HepG2 (cell line): ENCODE measurements around the gene USP5. TPM values are rescaled to one million over a fixed set of nuclear protein-coding genes. Genes with fewer than 3 reads are reported as not detected.

Experiments used
- ARID2 ChIP-seq: sonication (generic); formaldehyde crosslinking; IDR thresholded peaks from 2 replicates; pipeline ENCODE4 v1.8.1; 2022; ENCODE audit warnings: mild to moderate bottlenecking, missing genetic modification reagents, borderline replicate concordance
- FOXC1 ChIP-seq: sonication (generic); formaldehyde crosslinking; IDR thresholded peaks from 2 replicates; pipeline ENCODE4 v1.8.0; 2022; ENCODE audit warnings: mild to moderate bottlenecking, missing genetic modification reagents, borderline replicate concordance
- GZF1 ChIP-seq: sonication (generic); formaldehyde crosslinking; IDR thresholded peaks from 2 replicates; pipeline ENCODE4 v1.5.1; 2020; ENCODE audit warnings: mild to moderate bottlenecking, missing genetic modification reagents
- MBNL3 ChIP-seq: fragments of 250-450 bp; sonication (Bioruptor Pico); conservative IDR thresholded peaks from 2 replicates; pipeline ENCODE4 v1.8.0; 2022; ENCODE audit warnings: mild to moderate bottlenecking, inconsistent platforms
- PAXIP1 ChIP-seq: sonication (generic); formaldehyde crosslinking; conservative IDR thresholded peaks from 2 replicates; pipeline ENCODE4 v1.4.0; 2020; ENCODE audit warnings: mild to moderate bottlenecking, missing genetic modification reagents, moderate library complexity
- RARA ChIP-seq: IDR thresholded peaks from 2 replicates; pipeline ENCODE4 v1.6.1; 2016; ENCODE audit warnings: missing genetic modification reagents, missing compliant biosample characterization
- SMYD3 ChIP-seq: sonication (generic); formaldehyde crosslinking; IDR thresholded peaks from 2 replicates; pipeline ENCODE4 v1.8.1; 2023; ENCODE audit warnings: mild to moderate bottlenecking, missing genetic modification reagents
- TEAD2 ChIP-seq: sonication (generic); formaldehyde crosslinking; IDR thresholded peaks from 2 replicates; pipeline ENCODE4 v1.9.0; 2021; ENCODE audit warnings: missing genetic modification reagents
- U2AF1 ChIP-seq: fragments of 200-400 bp; formaldehyde crosslinking; optimal IDR thresholded peaks from 2 replicates; pipeline ENCODE3; 2017; ENCODE audit warnings: mild to moderate bottlenecking, low read depth, low read length
- ZFP36L1 ChIP-seq: sonication (generic); formaldehyde crosslinking; IDR thresholded peaks from 2 replicates; pipeline ENCODE4 v1.8.0; 2022; ENCODE audit warnings: mild to moderate bottlenecking, missing genetic modification reagents, moderate library complexity
- ZNF10 ChIP-seq: sonication (generic); formaldehyde crosslinking; IDR thresholded peaks from 2 replicates; pipeline ENCODE4 v1.4.0; 2020; ENCODE audit warnings: mild to moderate bottlenecking, low read depth, missing genetic modification reagents, borderline replicate concordance
- ZNF292 ChIP-seq: sonication (generic); formaldehyde crosslinking; IDR thresholded peaks from 2 replicates; pipeline ENCODE4 v1.8.1; 2022; ENCODE audit warnings: mild to moderate bottlenecking, low read depth, missing genetic modification reagents, borderline replicate concordance
- ZNF496 ChIP-seq: sonication (generic); formaldehyde crosslinking; IDR thresholded peaks from 2 replicates; pipeline ENCODE4 v1.8.1; 2023; ENCODE audit warnings: mild to moderate bottlenecking, moderate library complexity, missing genetic modification reagents; ENCODE audit not compliant: insufficient replicate concordance
- ZNF580 ChIP-seq: IDR thresholded peaks from 2 replicates; pipeline ENCODE4 v1.6.1; 2016; ENCODE audit warnings: low read depth, borderline replicate concordance
- ZNF616 ChIP-seq: sonication (generic); formaldehyde crosslinking; IDR thresholded peaks from 2 replicates; pipeline ENCODE4 v1.5.0; 2020; ENCODE audit warnings: low read depth, mild to moderate bottlenecking, missing genetic modification reagents
- ZNF629 ChIP-seq: sonication (generic); formaldehyde crosslinking; conservative IDR thresholded peaks from 2 replicates; pipeline ENCODE4 v1.5.0; 2020; ENCODE audit warnings: missing genetic modification reagents
- ZNF670 ChIP-seq: sonication (generic); formaldehyde crosslinking; IDR thresholded peaks from 2 replicates; pipeline ENCODE4 v1.8.0; 2022; ENCODE audit warnings: mild to moderate bottlenecking, missing genetic modification reagents, borderline replicate concordance
- ZNF720 ChIP-seq: sonication (generic); formaldehyde crosslinking; IDR thresholded peaks from 2 replicates; pipeline ENCODE4 v1.4.0; 2020; ENCODE audit warnings: missing genetic modification reagents
- ZNF746 ChIP-seq: sonication (generic); formaldehyde crosslinking; IDR thresholded peaks from 2 replicates; pipeline ENCODE4 v1.8.0; 2022; ENCODE audit warnings: mild to moderate bottlenecking, missing genetic modification reagents
- ZNF883 ChIP-seq: sonication (generic); formaldehyde crosslinking; IDR thresholded peaks from 2 replicates; pipeline ENCODE4 v1.5.1; 2020; ENCODE audit warnings: mild to moderate bottlenecking, missing genetic modification reagents; ENCODE audit errors: not compliant biosample characterization
- ZSCAN5A ChIP-seq: sonication (generic); formaldehyde crosslinking; IDR thresholded peaks from 2 replicates; pipeline ENCODE4 v1.8.0; 2022; ENCODE audit warnings: mild to moderate bottlenecking, missing genetic modification reagents, borderline replicate concordance
- polyA plus RNA-seq, 8 experiments: library from polyadenylated mRNA; depleted of rRNA in 3 of 8; stranded (reverse) in 7 of 8; unstranded in 1 of 8; fragments of >200 nt; fragmentation: Illumina TruSeq in 4 of 8; extraction: Trizol in 4 of 8; gene quantifications; 2 replicates each; pipeline versions ENCODE4 v1.2.1 to v1.2.3, GENCODE V29; 2011 to 2016; ENCODE audit warnings: low read depth in 4 of 8, missing spikeins in 1 of 8, mixed read lengths in 1 of 8; ENCODE audit not compliant: insufficient read depth in 1 of 8
- total RNA-seq, 5 experiments: library from RNA; depleted of rRNA; stranded (reverse); fragments of >200 nt; fragmentation: Illumina TruSeq; extraction: Trizol; gene quantifications; 2 replicates each; pipeline ENCODE4 v1.2.3, GENCODE V29; 2016; ENCODE audit warnings: low read depth in 1 of 5

Gene USP5
- total and polyA plus RNA-seq, 2 of the 13 experiments (the other 11 are each of a cell fraction or from before 2014, with no cell fraction given) = 39.6 to 56.0 TPM

GRCh38 chr12:6828781-6829535, 23.0 kb upstream of the USP5 start (continued):
- no peak for TF ChIP-seq ZFP36L1
- TF ChIP-seq ZNF616 (CRISPR knock-in tag) = 0 out of 2 replicates have a peak, but pooled peaks have one; percentile 40
- TF ChIP-seq GZF1 (CRISPR knock-in tag) = no peak; the same call in 1 of the 2 replicates
- TF ChIP-seq U2AF1 = peak; percentile 24
- 0 out of 2 replicates have a peak, but pooled peaks have one; percentile 38 for TF ChIP-seq SMYD3 (CRISPR knock-in tag)
- TF ChIP-seq ZNF629 (CRISPR knock-in tag) = no peak
- no peak for TF ChIP-seq PAXIP1
- TF ChIP-seq MBNL3 (CRISPR knock-in tag) = no peak
- TF ChIP-seq ZNF670 = peak; percentile 84
- no peak for TF ChIP-seq ZNF580 (CRISPR knock-in tag)
- 0 out of 2 replicates have a peak, but pooled peaks have one; percentile 14 for TF ChIP-seq RARA (CRISPR knock-in tag)
- no peak for TF ChIP-seq ARID2
- TF ChIP-seq ZNF720 = no peak
- TF ChIP-seq FOXC1 (CRISPR knock-in tag) = no peak; the same call in 1 of the 2 replicates
- TF ChIP-seq ZNF496 (CRISPR knock-in tag) = no peak
- TF ChIP-seq ZNF883 (CRISPR knock-in tag) = peak; percentile 61
- TF ChIP-seq ZNF10 (CRISPR knock-in tag) = no peak
- TF ChIP-seq TEAD2 (CRISPR knock-in tag) = no peak
- TF ChIP-seq ZNF292 (CRISPR knock-in tag) = peak; percentile 38; the same call in 1 of the 2 replicates
- TF ChIP-seq ZSCAN5A (CRISPR knock-in tag) = no peak
- TF ChIP-seq ZNF746 = no peak
